Panc1 (cell line): ENCODE measurements around the gene OGN.

ENCODE experiments used
- POLR2AphosphoS5 ChIP-seq: IDR thresholded peaks from 2 replicates; pipeline ENCODE4 v1.6.1; 2012; ENCODE audit warnings: mild to moderate bottlenecking, low read depth, low read length, moderate library complexity
- SIN3A ChIP-seq: IDR thresholded peaks from 2 replicates; pipeline ENCODE4 v1.6.1; 2012; ENCODE audit warnings: low read depth, mild to moderate bottlenecking, low read length, moderate library complexity, borderline replicate concordance; ENCODE audit not compliant: insufficient read depth
- TF ChIP-seq, protein P1 (sequence below): fragments of 450-650 bp; IDR thresholded peaks from 2 replicates; pipeline ENCODE4 v1.5.1; 2017; ENCODE audit warnings: mild to moderate bottlenecking

- TF ChIP-seq, protein P1, sequence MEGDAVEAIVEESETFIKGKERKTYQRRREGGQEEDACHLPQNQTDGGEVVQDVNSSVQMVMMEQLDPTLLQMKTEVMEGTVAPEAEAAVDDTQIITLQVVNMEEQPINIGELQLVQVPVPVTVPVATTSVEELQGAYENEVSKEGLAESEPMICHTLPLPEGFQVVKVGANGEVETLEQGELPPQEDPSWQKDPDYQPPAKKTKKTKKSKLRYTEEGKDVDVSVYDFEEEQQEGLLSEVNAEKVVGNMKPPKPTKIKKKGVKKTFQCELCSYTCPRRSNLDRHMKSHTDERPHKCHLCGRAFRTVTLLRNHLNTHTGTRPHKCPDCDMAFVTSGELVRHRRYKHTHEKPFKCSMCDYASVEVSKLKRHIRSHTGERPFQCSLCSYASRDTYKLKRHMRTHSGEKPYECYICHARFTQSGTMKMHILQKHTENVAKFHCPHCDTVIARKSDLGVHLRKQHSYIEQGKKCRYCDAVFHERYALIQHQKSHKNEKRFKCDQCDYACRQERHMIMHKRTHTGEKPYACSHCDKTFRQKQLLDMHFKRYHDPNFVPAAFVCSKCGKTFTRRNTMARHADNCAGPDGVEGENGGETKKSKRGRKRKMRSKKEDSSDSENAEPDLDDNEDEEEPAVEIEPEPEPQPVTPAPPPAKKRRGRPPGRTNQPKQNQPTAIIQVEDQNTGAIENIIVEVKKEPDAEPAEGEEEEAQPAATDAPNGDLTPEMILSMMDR, result no peak
- no peak for TF ChIP-seq POLR2AphosphoS5
- TF ChIP-seq SIN3A, result no peak
Observed at GRCh38 chr9:92373167-92373566, 31.2 kb downstream of the OGN start.
